ENCODE results near the gene ELOVL1. TPM values are rescaled to one million over a fixed set of nuclear protein-coding genes. Genes with fewer than 3 reads are reported as not detected.

The ELOVL1 gene
- total RNA-seq, 1 donor from 2014 or later, result 93.8 TPM

DNA sequence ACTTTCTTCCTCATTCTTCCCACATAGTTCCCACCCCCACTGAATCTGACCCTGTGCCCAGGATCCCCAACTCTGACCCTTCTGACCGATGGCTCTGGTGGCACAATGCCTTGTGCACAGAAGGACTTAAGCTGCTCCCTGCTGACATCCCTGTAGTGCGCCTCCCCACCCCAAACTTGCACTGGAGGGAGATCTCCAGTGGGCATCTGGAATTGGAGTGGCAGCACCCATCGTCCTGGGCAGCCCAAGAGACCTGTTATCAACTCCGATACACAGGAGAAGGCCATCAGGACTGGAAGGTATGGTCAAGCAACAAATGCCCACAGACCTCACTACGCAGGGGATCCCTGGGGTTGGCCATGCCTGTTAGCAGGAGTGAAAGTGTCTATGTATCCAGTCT, 21.2 kb downstream of the ELOVL1 start:
- Histone ChIP-seq H3K36me3 (ENCODE audit: control insufficient read depth, insufficient read depth, low read length) (no peaks in the 10 kb centered on the region), H3K27me3 (ENCODE audit: control insufficient read depth, insufficient read depth, low read length) (no peaks in the 10 kb centered on the region), H3K4me3 (ENCODE audit: low read depth, low read length) (no peak overlapping the region)
- DNase-seq (ENCODE audit: low read depth), result no peak
- no peak for TF ChIP-seq CTCF (IDR thresholded peaks at IDR 0.05; ENCODE audit: insufficient read depth, low read length, poor library complexity, severe bottlenecking)

- H3K27me3 ChIP-seq (ENCODE audit: control insufficient read depth, insufficient read depth, low read length), result no peaks in the 10 kb centered on the region
- TF ChIP-seq CTCF (IDR thresholded peaks at IDR 0.05; ENCODE audit: insufficient read depth, low read length, poor library complexity, severe bottlenecking), result no peak
- no peak for DNase-seq (ENCODE audit: low read depth)
Observed at GRCh38 chr1:43345120-43345519, 22.7 kb downstream of the ELOVL1 start.

GRCh38 chr1:43344267-43344850, 23.5 kb downstream of the ELOVL1 start:
- H3K27me3 ChIP-seq (ENCODE audit: control insufficient read depth, insufficient read depth, low read length), result no peaks in the 10 kb centered on the region
- H3K36me3 ChIP-seq (ENCODE audit: control insufficient read depth, insufficient read depth, low read length), result no peaks in the 10 kb centered on the region
- H3K4me3 ChIP-seq (ENCODE audit: low read depth, low read length), result no peak overlapping the region
- no peak for DNase-seq (ENCODE audit: low read depth)
- TF ChIP-seq CTCF (IDR thresholded peaks at IDR 0.05; ENCODE audit: insufficient read depth, low read length, poor library complexity, severe bottlenecking), result no peak

More at GRCh38 chr1:43345120-43345519, 22.7 kb downstream of the ELOVL1 start:
- no peak overlapping the region for H3K4me3 ChIP-seq (ENCODE audit: low read depth, low read length)
- H3K36me3 ChIP-seq (ENCODE audit: control insufficient read depth, insufficient read depth, low read length), result no peaks in the 10 kb centered on the region

GRCh38 chr1:43340559-43340958, 27.3 kb downstream of the ELOVL1 start:
- Histone ChIP-seq H3K27me3 (ENCODE audit: control insufficient read depth, insufficient read depth, low read length) (no peaks in the 10 kb centered on the region), H3K36me3 (ENCODE audit: control insufficient read depth, insufficient read depth, low read length) (no peaks in the 10 kb centered on the region), H3K4me3 (ENCODE audit: low read depth, low read length) (no peak overlapping the region)
- TF ChIP-seq CTCF (IDR thresholded peaks at IDR 0.05; ENCODE audit: insufficient read depth, low read length, poor library complexity, severe bottlenecking), result no peak
- no peak for DNase-seq (ENCODE audit: low read depth)

DNA sequence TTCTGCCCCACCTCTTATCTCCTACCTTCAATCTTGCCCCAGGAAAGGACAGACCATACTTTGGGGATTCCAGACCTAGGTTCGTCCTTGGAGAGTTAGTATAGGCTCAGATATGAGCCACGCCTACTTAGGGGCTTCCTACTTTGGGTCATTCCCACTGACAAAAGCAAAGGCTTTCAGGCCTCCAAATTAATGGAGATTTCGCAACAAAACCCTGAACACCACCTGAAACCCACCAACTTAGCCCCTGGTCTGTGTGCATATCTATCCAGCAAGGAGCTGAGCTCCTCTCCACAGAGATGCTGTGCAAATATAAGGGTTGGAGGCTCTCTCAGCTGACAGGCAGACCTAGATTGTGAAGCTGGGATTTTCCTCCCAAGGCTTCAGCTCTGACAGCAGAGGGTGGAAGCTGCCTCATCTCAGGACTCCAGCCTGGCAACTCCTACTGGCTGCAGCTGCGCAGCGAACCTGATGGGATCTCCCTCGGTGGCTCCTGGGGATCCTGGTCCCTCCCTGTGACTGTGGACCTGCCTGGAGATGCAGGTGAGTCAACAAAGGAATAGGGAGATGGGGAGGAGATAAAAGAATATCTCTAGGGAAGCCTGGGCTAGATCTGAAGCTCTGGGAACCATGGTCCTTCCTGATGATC, 28.1 kb downstream of the ELOVL1 start:
- Histone ChIP-seq H3K36me3 (ENCODE audit: control insufficient read depth, insufficient read depth, low read length) (no peaks in the 10 kb centered on the region), H3K27me3 (ENCODE audit: control insufficient read depth, insufficient read depth, low read length) (no peaks in the 10 kb centered on the region), H3K4me3 (ENCODE audit: low read depth, low read length) (no peak overlapping the region)
- TF ChIP-seq CTCF (IDR thresholded peaks at IDR 0.05; ENCODE audit: insufficient read depth, low read length, poor library complexity, severe bottlenecking), result no peak
- DNase-seq (ENCODE audit: low read depth), result no peak

GRCh38 chr1:43338001-43338400, 29.8 kb downstream of the ELOVL1 start:
- Histone ChIP-seq H3K36me3 (ENCODE audit: control insufficient read depth, insufficient read depth, low read length) (no peaks in the 10 kb centered on the region), H3K4me3 (ENCODE audit: low read depth, low read length) (no peak overlapping the region), H3K27me3 (ENCODE audit: control insufficient read depth, insufficient read depth, low read length) (no peaks in the 10 kb centered on the region)
- DNase-seq (ENCODE audit: low read depth), result no peak
- TF ChIP-seq CTCF (IDR thresholded peaks at IDR 0.05; ENCODE audit: insufficient read depth, low read length, poor library complexity, severe bottlenecking), result no peak

Data from kidney epithelial cell (primary cell).